ENCODE measurements around the gene LMBR1L.

- no peak for TF ChIP-seq CTCF (IDR thresholded peaks at IDR 0.05; ENCODE audit: poor library complexity, severe bottlenecking)
- no peak for TF ChIP-seq EZH2 (IDR thresholded peaks at IDR 0.05; ENCODE audit: borderline replicate concordance, insufficient read depth, low read length, poor library complexity, severe bottlenecking)
These were observed 59.3 kb downstream of the LMBR1L start for GRCh38 chr12:49051373-49051764.

Measured in neural cell (in vitro differentiated cells).